Activated naive CD8-positive, alpha-beta T cell treated with anti-CD3 and anti-CD28 coated beads, Interleukin-2, amount 10 ng/mL, durations not matched to agents 7 days and 5 days (primary cell): ENCODE data around the gene TBC1D2. TPM values are rescaled to one million over a fixed set of nuclear protein-coding genes. Genes with fewer than 3 reads are reported as not detected.

ENCODE experiments used
- ATAC-seq: fragments of 150-1000 bp; cut with Tn5 transposase; one replicate; pipeline ENCODE4 v1.10.0; 2021; ENCODE audit warnings: low read depth, moderate library complexity
- POLR2A ChIA-PET: fragments of 350-600 bp; sonication (Branson Sonifier 250); formaldehyde crosslinking; loops from one replicate; lab custom pipeline; 2021; ENCODE audit warnings: antibody characterized with exemption; lab: Charles Lee
- DNase-seq: peaks from one replicate; pipeline ENCODE4 v3.0.0; 2021
- H3K27ac Mint-ChIP-seq: one replicate; pipeline ENCODE4 v1.8.0; 2022; ENCODE audit warnings: mild to moderate bottlenecking, mixed read lengths
- H3K27me3 Mint-ChIP-seq: one replicate; pipeline ENCODE4 v1.8.0; 2022; ENCODE audit warnings: mild to moderate bottlenecking, moderate library complexity, mixed read lengths
- H3K36me3 Mint-ChIP-seq: one replicate; pipeline ENCODE4 v1.8.0; 2021; ENCODE audit warnings: mild to moderate bottlenecking, mixed read lengths
- H3K4me1 Mint-ChIP-seq: one replicate; pipeline ENCODE4 v1.8.0; 2021; ENCODE audit warnings: mixed read lengths
- H3K4me3 Mint-ChIP-seq: one replicate; pipeline ENCODE4 v1.8.0; 2022; ENCODE audit warnings: mild to moderate bottlenecking, moderate library complexity, mixed read lengths
- H3K9me3 Mint-ChIP-seq: one replicate; pipeline ENCODE4 v1.8.0; 2021; ENCODE audit warnings: mixed read lengths
- microRNA-seq: library from miRNA; unstranded; fragments of <30 nt; microRNA quantifications from one replicate; pipeline ENCODE4 v1.2.0, GENCODE V29; 2022
- total RNA-seq, 2 experiments: library from RNA; stranded (reverse); gene quantifications; one replicate each; pipeline ENCODE4 v1.2.3, GENCODE V29; 2021

Gene TBC1D2
- total RNA-seq, 2 experiments from 2014 or later = 6.4 to 6.8 TPM

DNA sequence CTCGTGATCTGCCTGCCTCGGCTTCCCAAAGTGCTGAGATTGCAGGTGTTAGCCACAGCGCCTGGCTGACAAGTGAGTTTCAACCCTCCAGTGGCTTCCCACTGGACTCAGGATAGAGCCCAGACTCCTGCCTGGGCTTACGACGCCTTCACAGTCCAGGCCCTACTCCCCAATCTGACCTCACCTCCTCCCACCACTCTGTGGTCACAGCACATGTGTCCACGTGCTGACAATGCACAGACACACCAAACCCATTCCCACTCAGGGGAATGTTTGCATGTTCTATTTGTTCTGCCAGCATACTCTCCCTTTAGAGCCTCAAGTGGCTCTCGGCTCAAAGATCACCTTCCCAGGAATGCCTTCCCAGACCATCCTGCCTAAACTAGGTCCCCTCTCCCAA, 105.3 kb downstream of the TBC1D2 start:
- POLR2A ChIA-PET = no interaction called here
- Mint-ChIP-seq H3K27ac (no peak overlapping the region), H3K27me3 (no peaks in the 10 kb centered on the region), H3K36me3 (no peaks in the 10 kb centered on the region), H3K4me1 (peaks cover 3% of the 10 kb centered on the region), H3K4me3 (no peak overlapping the region), H3K9me3 (no peaks in the 10 kb centered on the region)
- no peak for ATAC-seq
- DNase-seq = no peak

DNA sequence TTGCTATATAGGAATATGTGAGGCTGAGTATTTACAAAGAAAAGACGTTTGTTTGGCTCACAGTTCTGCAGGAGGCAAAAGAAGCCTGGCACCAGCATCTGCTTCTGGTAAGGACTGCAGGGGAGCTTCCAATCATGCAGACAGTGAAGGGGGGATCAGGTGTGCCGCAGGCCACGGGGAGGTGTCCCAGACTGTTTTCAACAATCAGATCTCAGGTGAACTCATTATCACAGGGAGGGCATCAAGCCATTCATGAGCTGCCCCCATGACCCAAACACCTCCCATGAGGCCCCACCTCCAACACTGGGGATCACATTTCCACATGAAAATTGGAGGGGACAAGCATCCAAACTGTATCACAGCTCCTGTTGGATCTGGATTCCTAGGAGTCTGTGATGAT, 106.0 kb downstream of the TBC1D2 start:
- Mint-ChIP-seq H3K36me3 (no peaks in the 10 kb centered on the region), H3K4me1 (peaks cover 3% of the 10 kb centered on the region), H3K27ac (no peak overlapping the region), H3K4me3 (no peak overlapping the region), H3K27me3 (no peaks in the 10 kb centered on the region), H3K9me3 (no peaks in the 10 kb centered on the region)
- no peak for ATAC-seq
- no peak for DNase-seq
- POLR2A ChIA-PET = no interaction called here

Small RNA genes lying within 50 kb of the gene (microRNA-seq; reads per million reads assigned to microRNA genes)
- not detected for gene MIR6854

Other genes with a start within 250 kb of the TBC1D2 start
- 10 to 100 TPM; 30.0 to 31.1 TPM for gene NANS, start 198.9 kb downstream of the TBC1D2 start, total RNA-seq
- gene TRIM14, start 136.4 kb downstream of the TBC1D2 start, total RNA-seq = 100 to 1,000 TPM in 1 of 2 experiments, 10 to 100 TPM in 1; 99.0 to 108 TPM
- 10 to 100 TPM; 11.7 to 12.0 TPM for gene CORO2A, start 63.0 kb downstream of the TBC1D2 start, total RNA-seq